Measurements from ENCODE around the gene MX2. TPM values are rescaled to one million over a fixed set of nuclear protein-coding genes. Genes with fewer than 3 reads are reported as not detected.

MX2 gene
- total and polyA plus RNA-seq, 2 of the 8 experiments (the other 6 are each of a cell fraction or from before 2014, with no cell fraction given) = 3.1 to 8.9 TPM

DNA sequence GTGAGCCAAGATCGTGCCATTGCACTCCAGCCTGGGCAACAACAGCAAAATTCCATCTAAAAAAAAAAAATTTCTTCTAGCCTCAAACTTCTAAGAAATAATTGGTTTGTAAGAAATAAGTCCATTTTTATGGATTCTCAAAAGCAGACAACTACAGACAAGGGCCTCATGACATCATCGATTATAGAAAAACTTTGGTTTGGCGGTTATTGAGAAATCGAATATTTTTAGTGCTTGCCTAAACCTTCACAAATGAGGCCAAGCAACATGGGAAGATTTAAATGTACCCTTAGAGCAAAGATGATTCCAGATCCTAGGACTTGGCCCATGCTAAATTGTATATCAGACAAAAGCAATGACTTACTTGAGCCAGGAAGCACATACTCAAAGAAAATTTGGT lies 36.4 kb downstream of the MX2 start:
- Histone ChIP-seq H3K4ac (replicated peaks; ENCODE audit: insufficient read length, low read depth, low read length) (no peak overlapping the region), H4K91ac (replicated peaks; ENCODE audit: insufficient read length, low read length) (no peak overlapping the region), H3K36me3 (ENCODE audit: control insufficient read depth in 2 of 4, insufficient read depth in 4 of 4, low read length in 3 of 4) (no peaks in the 10 kb centered on the region), H3K4me3 (ENCODE audit: extremely low read depth in 1 of 4, insufficient read depth in 2 of 4, low read depth in 3 of 4, low read length in 4 of 4) (no peak overlapping the region), H3K27ac (ENCODE audit: low read depth, low read length) (no peak overlapping the region), H2BK12ac (ENCODE audit: low read depth, low read length) (no peak overlapping the region), H4K20me1 (replicated peaks in 1 of 2; ENCODE audit: control insufficient read depth in 1 of 2, insufficient read depth in 2 of 2, low read length in 2 of 2) (no peaks in the 10 kb centered on the region), H4K5ac (ENCODE audit: insufficient read length, low read depth, low read length) (no peak overlapping the region), H3K18ac (ENCODE audit: extremely low read depth, low read length) (no peak overlapping the region), H3K27me3 (replicated peaks in 1 of 4; ENCODE audit: control insufficient read depth in 3 of 4, extremely low read depth in 1 of 4, insufficient read depth in 3 of 4, low read length in 3 of 4) (no peaks in the 10 kb centered on the region), H3K9me3 (ENCODE audit: insufficient read depth in 2 of 2, low read depth in 1 of 2, low read length in 1 of 2) (no peaks in the 10 kb centered on the region), H3K4me2 (ENCODE audit: insufficient read depth in 1 of 2, low read depth in 2 of 2, low read length in 2 of 2) (no peak overlapping the region), H3K79me2 (ENCODE audit: control insufficient read depth in 1 of 2, insufficient read depth in 2 of 2, low read length in 2 of 2) (no peaks in the 10 kb centered on the region), H2BK120ac (replicated peaks; ENCODE audit: low read depth, low read length) (no peak overlapping the region), H3K23ac (ENCODE audit: insufficient read length) (no peak overlapping the region), H2AK5ac (ENCODE audit: low read depth, low read length) (no peak overlapping the region), H3K79me1 (ENCODE audit: low read depth, low read length) (no peaks in the 10 kb centered on the region), H3K9ac (replicated peaks in 1 of 4; ENCODE audit: extremely low read depth in 1 of 4, low read depth in 3 of 4, low read length in 3 of 4) (no peak overlapping the region), H3K4me1 (replicated peaks in 1 of 4; ENCODE audit: control insufficient read depth in 3 of 4, insufficient read depth in 4 of 4, low read length in 3 of 4) (no peaks in the 10 kb centered on the region), H2BK5ac (ENCODE audit: low read depth, low read length) (no peak overlapping the region), H2BK20ac (ENCODE audit: low read length) (no peak overlapping the region), H2AFZ (ENCODE audit: low read length) (no peak overlapping the region), H3K56ac (replicated peaks; ENCODE audit: insufficient read length, low read depth, low read length) (no peak overlapping the region), H4K8ac (ENCODE audit: extremely low read depth, insufficient read depth, low read length) (no peak overlapping the region), H3K14ac (ENCODE audit: insufficient read length) (no peak overlapping the region), H2BK15ac (ENCODE audit: low read length) (no peak overlapping the region), H3K23me2 (ENCODE audit: low read depth, low read length) (no peaks in the 10 kb centered on the region)
- ChIA-PET POLR2A (ENCODE audit: partially characterized antibody) (no interaction called here), CTCF (ENCODE audit: partially characterized antibody) (no interaction called here)
- no peak for FAIRE-seq
- DNase-seq (ENCODE audit: low read depth in 1 of 2, low spot score in 2 of 2) = no peak
- WGBS, 2 experiments (ENCODE audit: extremely low coverage in 1 of 2, insufficient coverage in 1 of 2, insufficient read length in 1 of 2, insufficient replicate concordance in 2 of 2, low coverage in 1 of 2, low lambda C conversion rate in 2 of 2, missing lambda C conversion rate in 1 of 2) = 90% methylated on average over 4 of the region's 4 CpGs; no CpG with 5 or more reads in 1 of the 2 experiments
- TF ChIP-seq BRCA1 (IDR thresholded peaks at IDR 0.05; ENCODE audit: low read depth, low read length) = no peak
- no peak for TF ChIP-seq EZH2 (IDR thresholded peaks at IDR 0.05; ENCODE audit: low read depth, low read length, severe bottlenecking)
- TF ChIP-seq SP1 (IDR thresholded peaks at IDR 0.05; ENCODE audit: low read depth, low read length) = no peak
- no peak for TF ChIP-seq POU5F1 (IDR thresholded peaks at IDR 0.05; ENCODE audit: low read depth, low read length)
- no peak for TF ChIP-seq RFX5 (IDR thresholded peaks at IDR 0.05; ENCODE audit: borderline replicate concordance, low read depth, low read length)
- TF ChIP-seq, protein P1, sequence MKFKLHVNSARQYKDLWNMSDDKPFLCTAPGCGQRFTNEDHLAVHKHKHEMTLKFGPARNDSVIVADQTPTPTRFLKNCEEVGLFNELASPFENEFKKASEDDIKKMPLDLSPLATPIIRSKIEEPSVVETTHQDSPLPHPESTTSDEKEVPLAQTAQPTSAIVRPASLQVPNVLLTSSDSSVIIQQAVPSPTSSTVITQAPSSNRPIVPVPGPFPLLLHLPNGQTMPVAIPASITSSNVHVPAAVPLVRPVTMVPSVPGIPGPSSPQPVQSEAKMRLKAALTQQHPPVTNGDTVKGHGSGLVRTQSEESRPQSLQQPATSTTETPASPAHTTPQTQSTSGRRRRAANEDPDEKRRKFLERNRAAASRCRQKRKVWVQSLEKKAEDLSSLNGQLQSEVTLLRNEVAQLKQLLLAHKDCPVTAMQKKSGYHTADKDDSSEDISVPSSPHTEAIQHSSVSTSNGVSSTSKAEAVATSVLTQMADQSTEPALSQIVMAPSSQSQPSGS (IDR thresholded peaks at IDR 0.05; ENCODE audit: low read length) = no peak
- TF ChIP-seq TBP (IDR thresholded peaks at IDR 0.05; ENCODE audit: low read depth, low read length) = no peak
- no peak for TF ChIP-seq CEBPB (IDR thresholded peaks at IDR 0.05; ENCODE audit: low read depth, low read length)
- TF ChIP-seq PHF8 (conservative IDR thresholded peaks at IDR 0.05; ENCODE audit: low read depth, low read length) = no peak
